ENCODE results near the gene IL4.
A peak's percentile ranks its signal among the peaks of the same experiment; 100 is the strongest.
"Not testable (repeated sequence)": the region's sequence is repeated elsewhere in the genome, so short reads cannot be mapped to it uniquely, and the experiment has no call there.

The IL4 gene

GRCh38 chr5:132688536-132689339 is 14.9 kb downstream of the IL4 start (continued):
- TF ChIP-seq BACH2 (CRISPR knock-in tag; IDR thresholded peaks at IDR 0.05; ENCODE audit: borderline replicate concordance), result no peak
- TF ChIP-seq ZFP3 (CRISPR knock-in tag; IDR thresholded peaks at IDR 0.05), result no peak

GRCh38 chr5:132689513-132689912 is 15.7 kb downstream of the IL4 start:
- TF ChIP-seq GLIS3 (CRISPR knock-in tag; IDR thresholded peaks at IDR 0.05) (no peak), ZFP3 (CRISPR knock-in tag; IDR thresholded peaks at IDR 0.05) (no peak)

DNA sequence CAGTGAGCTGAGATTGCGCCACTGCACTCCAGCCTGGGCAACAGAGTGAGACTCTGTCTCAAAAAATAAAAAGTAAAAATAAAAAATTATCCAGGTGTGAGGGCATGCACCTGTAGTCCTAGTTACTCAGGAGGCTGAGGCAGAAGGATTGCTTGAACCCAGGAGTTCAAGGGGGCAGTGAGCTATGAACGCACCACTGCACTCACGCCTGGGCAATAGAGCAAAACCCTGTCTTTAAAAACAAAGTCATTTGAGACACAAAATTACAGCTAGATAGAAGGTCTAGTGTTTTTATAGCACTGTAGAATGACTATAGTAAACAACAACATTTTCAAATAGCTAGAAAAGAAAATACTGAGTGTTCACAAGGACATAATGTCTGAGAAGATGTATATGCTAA is 16.4 kb downstream of the IL4 start:
- TF ChIP-seq TOX (CRISPR knock-in tag; IDR thresholded peaks at IDR 0.05; ENCODE audit: borderline replicate concordance) (no peak), OSR1 (CRISPR knock-in tag; IDR thresholded peaks at IDR 0.05) (no peak), SNAI2 (CRISPR knock-in tag; IDR thresholded peaks at IDR 0.05) (no peak), CSDC2 (CRISPR knock-in tag; IDR thresholded peaks at IDR 0.05) (no peak), ZC3H10 (CRISPR knock-in tag; IDR thresholded peaks at IDR 0.05) (no peak), BACH2 (CRISPR knock-in tag; IDR thresholded peaks at IDR 0.05; ENCODE audit: borderline replicate concordance) (no peak), ISL1 (CRISPR knock-in tag; IDR thresholded peaks at IDR 0.05) (no peak), ZFP30 (CRISPR knock-in tag; IDR thresholded peaks at IDR 0.05) (no peak), ESRRG (CRISPR knock-in tag; IDR thresholded peaks at IDR 0.05) (no peak), RARB (CRISPR knock-in tag; IDR thresholded peaks at IDR 0.05) (no peak), ZFP3 (CRISPR knock-in tag; IDR thresholded peaks at IDR 0.05) (no peak), PPARA (CRISPR knock-in tag; IDR thresholded peaks at IDR 0.05; ENCODE audit: borderline replicate concordance) (no peak), GLIS3 (CRISPR knock-in tag; IDR thresholded peaks at IDR 0.05) (no peak), ZNF70 (CRISPR knock-in tag; IDR thresholded peaks at IDR 0.05) (no peak), CREB5 (CRISPR knock-in tag; IDR thresholded peaks at IDR 0.05; ENCODE audit: low read depth) (no peak)
- TF ChIP-seq, protein P1, sequence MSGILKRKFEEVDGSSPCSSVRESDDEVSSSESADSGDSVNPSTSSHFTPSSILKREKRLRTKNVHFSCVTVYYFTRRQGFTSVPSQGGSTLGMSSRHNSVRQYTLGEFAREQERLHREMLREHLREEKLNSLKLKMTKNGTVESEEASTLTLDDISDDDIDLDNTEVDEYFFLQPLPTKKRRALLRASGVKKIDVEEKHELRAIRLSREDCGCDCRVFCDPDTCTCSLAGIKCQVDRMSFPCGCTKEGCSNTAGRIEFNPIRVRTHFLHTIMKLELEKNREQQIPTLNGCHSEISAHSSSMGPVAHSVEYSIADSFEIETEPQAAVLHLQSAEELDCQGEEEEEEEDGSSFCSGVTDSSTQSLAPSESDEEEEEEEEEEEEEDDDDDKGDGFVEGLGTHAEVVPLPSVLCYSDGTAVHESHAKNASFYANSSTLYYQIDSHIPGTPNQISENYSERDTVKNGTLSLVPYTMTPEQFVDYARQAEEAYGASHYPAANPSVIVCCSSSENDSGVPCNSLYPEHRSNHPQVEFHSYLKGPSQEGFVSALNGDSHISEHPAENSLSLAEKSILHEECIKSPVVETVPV (CRISPR knock-in tag; IDR thresholded peaks at IDR 0.05), result no peak
- TF ChIP-seq, protein P2, sequence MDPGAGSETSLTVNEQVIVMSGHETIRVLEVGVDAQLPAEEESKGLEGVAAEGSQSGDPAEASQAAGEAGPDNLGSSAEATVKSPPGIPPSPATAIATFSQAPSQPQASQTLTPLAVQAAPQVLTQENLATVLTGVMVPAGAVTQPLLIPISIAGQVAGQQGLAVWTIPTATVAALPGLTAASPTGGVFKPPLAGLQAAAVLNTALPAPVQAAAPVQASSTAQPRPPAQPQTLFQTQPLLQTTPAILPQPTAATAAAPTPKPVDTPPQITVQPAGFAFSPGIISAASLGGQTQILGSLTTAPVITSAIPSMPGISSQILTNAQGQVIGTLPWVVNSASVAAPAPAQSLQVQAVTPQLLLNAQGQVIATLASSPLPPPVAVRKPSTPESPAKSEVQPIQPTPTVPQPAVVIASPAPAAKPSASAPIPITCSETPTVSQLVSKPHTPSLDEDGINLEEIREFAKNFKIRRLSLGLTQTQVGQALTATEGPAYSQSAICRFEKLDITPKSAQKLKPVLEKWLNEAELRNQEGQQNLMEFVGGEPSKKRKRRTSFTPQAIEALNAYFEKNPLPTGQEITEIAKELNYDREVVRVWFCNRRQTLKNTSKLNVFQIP (CRISPR knock-in tag; IDR thresholded peaks at IDR 0.05; ENCODE audit: borderline replicate concordance, low read depth), result no peak
- TF ChIP-seq, protein P3, sequence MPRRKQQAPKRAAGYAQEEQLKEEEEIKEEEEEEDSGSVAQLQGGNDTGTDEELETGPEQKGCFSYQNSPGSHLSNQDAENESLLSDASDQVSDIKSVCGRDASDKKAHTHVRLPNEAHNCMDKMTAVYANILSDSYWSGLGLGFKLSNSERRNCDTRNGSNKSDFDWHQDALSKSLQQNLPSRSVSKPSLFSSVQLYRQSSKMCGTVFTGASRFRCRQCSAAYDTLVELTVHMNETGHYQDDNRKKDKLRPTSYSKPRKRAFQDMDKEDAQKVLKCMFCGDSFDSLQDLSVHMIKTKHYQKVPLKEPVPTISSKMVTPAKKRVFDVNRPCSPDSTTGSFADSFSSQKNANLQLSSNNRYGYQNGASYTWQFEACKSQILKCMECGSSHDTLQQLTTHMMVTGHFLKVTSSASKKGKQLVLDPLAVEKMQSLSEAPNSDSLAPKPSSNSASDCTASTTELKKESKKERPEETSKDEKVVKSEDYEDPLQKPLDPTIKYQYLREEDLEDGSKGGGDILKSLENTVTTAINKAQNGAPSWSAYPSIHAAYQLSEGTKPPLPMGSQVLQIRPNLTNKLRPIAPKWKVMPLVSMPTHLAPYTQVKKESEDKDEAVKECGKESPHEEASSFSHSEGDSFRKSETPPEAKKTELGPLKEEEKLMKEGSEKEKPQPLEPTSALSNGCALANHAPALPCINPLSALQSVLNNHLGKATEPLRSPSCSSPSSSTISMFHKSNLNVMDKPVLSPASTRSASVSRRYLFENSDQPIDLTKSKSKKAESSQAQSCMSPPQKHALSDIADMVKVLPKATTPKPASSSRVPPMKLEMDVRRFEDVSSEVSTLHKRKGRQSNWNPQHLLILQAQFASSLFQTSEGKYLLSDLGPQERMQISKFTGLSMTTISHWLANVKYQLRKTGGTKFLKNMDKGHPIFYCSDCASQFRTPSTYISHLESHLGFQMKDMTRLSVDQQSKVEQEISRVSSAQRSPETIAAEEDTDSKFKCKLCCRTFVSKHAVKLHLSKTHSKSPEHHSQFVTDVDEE (CRISPR knock-in tag; IDR thresholded peaks at IDR 0.05), result no peak
- no peak for ATAC-seq

More at GRCh38 chr5:132689513-132689912, 15.7 kb downstream of the IL4 start:
- no peak for ATAC-seq

- TF ChIP-seq ZNF8 (CRISPR knock-in tag; IDR thresholded peaks at IDR 0.05), result peak; percentile 71
- ATAC-seq, result not testable (repeated sequence)
These were observed 18.2 kb downstream of the IL4 start for GRCh38 chr5:132691755-132692631.
